Skeletal muscle cell (primary cell): Measurements from ENCODE around the gene MYPN.

ENCODE experiments used
- DNase-seq: peaks from one replicate; pipeline ENCODE4 v3.0.0-alpha.2; 2010; ENCODE audit warnings: low read depth
- H3K4me3 ChIP-seq: 2 replicates; pipeline ENCODE4 v1.5.1; 2011; ENCODE audit warnings: low read depth, mild to moderate bottlenecking, control low read depth, low read length, moderate library complexity

The MYPN gene

GRCh38 chr10:68087685-68088401 is 21.4 kb upstream of the MYPN start:
- no peak for DNase-seq

GRCh38 chr10:68088740-68089139 is 20.5 kb upstream of the MYPN start:
- H3K4me3 ChIP-seq, result no peak overlapping the region
- DNase-seq, result no peak

More at GRCh38 chr10:68087685-68088401, 21.4 kb upstream of the MYPN start:
- no peak overlapping the region for H3K4me3 ChIP-seq

- no peak for DNase-seq
- H3K4me3 ChIP-seq, result no peak overlapping the region
These were observed 18.7 kb upstream of the MYPN start for GRCh38 chr10:68090586-68090985.

GRCh38 chr10:68092512-68092911 is 16.8 kb upstream of the MYPN start:
- H3K4me3 ChIP-seq, result no peak overlapping the region
- no peak for DNase-seq

- no peak overlapping the region for H3K4me3 ChIP-seq
- DNase-seq, result no peak
These were observed 14.1 kb upstream of the MYPN start for GRCh38 chr10:68095153-68095552.

- DNase-seq, result peak; percentile 78
- no peak overlapping the region for H3K4me3 ChIP-seq
These were observed 12.3 kb upstream of the MYPN start for GRCh38 chr10:68096913-68097516.

GRCh38 chr10:68099736-68100135 is 9.6 kb upstream of the MYPN start:
- H3K4me3 ChIP-seq, result no peak overlapping the region
- DNase-seq, result peak; percentile 60

- DNase-seq, result no peak
- no peak overlapping the region for H3K4me3 ChIP-seq
These were observed 8.2 kb upstream of the MYPN start for GRCh38 chr10:68101066-68101465.

- H3K4me3 ChIP-seq, result no peak overlapping the region
- no peak for DNase-seq
These were observed 5.9 kb upstream of the MYPN start for GRCh38 chr10:68103261-68103878.

- H3K4me3 ChIP-seq, result no peak overlapping the region
- DNase-seq, result no peak
These were observed 5.4 kb upstream of the MYPN start for GRCh38 chr10:68103901-68104300.

GRCh38 chr10:68105820-68106219 is 3.5 kb upstream of the MYPN start:
- peak overlapping the region; percentile 30 for H3K4me3 ChIP-seq
- DNase-seq, result no peak

- peak overlapping the region; percentile 30 for H3K4me3 ChIP-seq
- DNase-seq, result peak; percentile 85
These were observed 2.6 kb upstream of the MYPN start for GRCh38 chr10:68106656-68107055.

- peak overlapping the region; percentile 30 for H3K4me3 ChIP-seq
These were observed 1.6 kb upstream of the MYPN start for GRCh38 chr10:68107651-68108050.

GRCh38 chr10:68108051-68108450 is 1.2 kb upstream of the MYPN start:
- DNase-seq, result no peak
- H3K4me3 ChIP-seq, result peak overlapping the region; percentile 30

More at GRCh38 chr10:68107651-68108050, 1.6 kb upstream of the MYPN start:
- no peak for DNase-seq

- no peak for DNase-seq
- H3K4me3 ChIP-seq, result no peak overlapping the region
These were observed 635 bp upstream of the MYPN start for GRCh38 chr10:68108653-68109052.

GRCh38 chr10:68110027-68110426 is 739 bp downstream of the MYPN start:
- peak overlapping the region; percentile 21 for H3K4me3 ChIP-seq
- DNase-seq, result peak; percentile 51

- no peak for DNase-seq
- no peak overlapping the region for H3K4me3 ChIP-seq
These were observed 2.3 kb downstream of the MYPN start for GRCh38 chr10:68111584-68111983.

GRCh38 chr10:68112837-68113236 is 3.5 kb downstream of the MYPN start:
- H3K4me3 ChIP-seq, result no peak overlapping the region
- DNase-seq, result no peak

- DNase-seq, result no peak
These were observed 9.4 kb downstream of the MYPN start for GRCh38 chr10:68118657-68119056.

GRCh38 chr10:68121020-68121743 is 11.9 kb downstream of the MYPN start:
- no peak overlapping the region for H3K4me3 ChIP-seq
- no peak for DNase-seq

More at GRCh38 chr10:68118657-68119056, 9.4 kb downstream of the MYPN start:
- no peak overlapping the region for H3K4me3 ChIP-seq
